HepG2 (cell line): ENCODE measurements around the gene LATS2. TPM values are rescaled to one million over a fixed set of nuclear protein-coding genes. Genes with fewer than 3 reads are reported as not detected.

Source experiments
- ATAC-seq: fragments of 200-7000 bp; cut with Tn5 transposase; 3 replicates; pipeline ENCODE4 v1.9.1; 2020; ENCODE audit warnings: mild to moderate bottlenecking, moderate library complexity
- BruUV-seq: library from RNA; stranded (reverse); fragments of 400-500 nt; replicated peaks from 2 replicates; lab custom pipeline; 2021; lab: Mats Ljungman, UMichigan
- CTCF ChIA-PET: fragments of 300-600 bp; formaldehyde crosslinking; extraction: SDS; loops from one replicate; lab custom pipeline; 2021; ENCODE audit warnings: low total read pairs, inconsistent platforms, low intra/inter-chr PET ratio; lab: Yijun Ruan, JAX
- POLR2A ChIA-PET: fragments of 350-600 bp; sonication (Branson Sonifier 250); formaldehyde crosslinking; loops from one replicate; lab custom pipeline; 2020; ENCODE audit warnings: antibody characterized with exemption, inconsistent platforms; lab: Yijun Ruan, JAX
- DNase-seq: peaks from one replicate; pipeline ENCODE4 v3.0.0-alpha.2; 2015; ENCODE audit warnings: low spot score
- FAIRE-seq: peaks from 3 replicates; lab custom pipeline; 2011; peaks lifted over from hg19 to GRCh38; lab: Jason Lieb, UNC
- H2AFZ ChIP-seq: one replicate; pipeline ENCODE4 v1.6.1; 2011; ENCODE audit warnings: low read length, inconsistent platforms
- H3K27ac ChIP-seq: fragments of 300-600 bp; 3 replicates; pipeline ENCODE4 v1.8.0; 2011; ENCODE audit warnings: mixed run types, mild to moderate bottlenecking, mixed read lengths, low read length, inconsistent platforms; ENCODE audit not compliant: insufficient read depth; ENCODE audit errors: extremely low read length
- H3K27me3 ChIP-seq, 2 experiments: fragments of 200-600 bp in 1 of 2; 2 replicates in 1 of 2; 3 replicates in 1 of 2; pipeline versions ENCODE4 v1.6.0 to v1.8.0; 2011; ENCODE audit warnings: low read length in 2 of 2, mild to moderate bottlenecking in 2 of 2, moderate library complexity in 2 of 2, inconsistent platforms in 1 of 2; ENCODE audit not compliant: insufficient read depth in 2 of 2, control insufficient read depth in 1 of 2
- H3K36me3 ChIP-seq, 2 experiments: fragments of 200-600 bp in 1 of 2; replicated peaks in 1 of 2; 2 replicates in 1 of 2; 3 replicates in 1 of 2; pipeline versions ENCODE4 v1.5.1 to v1.8.0; 2011; ENCODE audit warnings: low read length in 2 of 2, inconsistent platforms in 1 of 2; ENCODE audit not compliant: insufficient read depth in 2 of 2, control insufficient read depth in 1 of 2
- H3K4me1 ChIP-seq: 2 replicates; pipeline ENCODE4 v1.5.1; 2012; ENCODE audit warnings: low read length, inconsistent platforms; ENCODE audit not compliant: insufficient read depth
- H3K4me2 ChIP-seq: 2 replicates; pipeline ENCODE4 v1.6.0; 2011; ENCODE audit warnings: low read depth, low read length, inconsistent platforms
- H3K4me3 ChIP-seq, 3 experiments: fragments of 200-600 bp in 1 of 3; sonication (generic), shearing (Covaris generic) in 1 of 3; replicated peaks in 1 of 3; 2 replicates each; pipeline ENCODE4 v1.5.1; 2011 to 2016; ENCODE audit warnings: low read length in 3 of 3, inconsistent platforms in 2 of 3, low read depth in 2 of 3, mild to moderate bottlenecking in 2 of 3, control low read depth in 1 of 3, mixed read lengths in 1 of 3; ENCODE audit not compliant: insufficient read depth in 1 of 3
- H3K79me2 ChIP-seq: one replicate; pipeline ENCODE4 v1.6.1; 2011; ENCODE audit warnings: low read length, inconsistent platforms; ENCODE audit not compliant: insufficient read depth
- H3K9ac ChIP-seq: 2 replicates; pipeline ENCODE4 v1.6.0; 2011; ENCODE audit warnings: mild to moderate bottlenecking, low read depth, low read length, inconsistent platforms; ENCODE audit not compliant: insufficient read depth
- H3K9me3 ChIP-seq: 2 replicates; pipeline ENCODE4 v1.5.1; 2012; ENCODE audit warnings: mild to moderate bottlenecking, low read length
- H4K20me1 ChIP-seq: 2 replicates; pipeline ENCODE4 v1.6.0; 2011; ENCODE audit warnings: inconsistent platforms, mild to moderate bottlenecking, low read length, moderate library complexity; ENCODE audit not compliant: insufficient read depth
- ASH2L ChIP-seq: fragments of 300-600, 200-600 bp; sonication (generic); IDR thresholded peaks from 2 replicates; pipeline ENCODE4 v1.7.0; 2017; ENCODE audit warnings: low read depth, mild to moderate bottlenecking, moderate library complexity, mixed read lengths, low read length; ENCODE audit not compliant: insufficient read length
- DNMT3B ChIP-seq: conservative IDR thresholded peaks from 2 replicates; pipeline ENCODE4 v1.6.1; 2016; ENCODE audit warnings: missing biosample characterization, control low read depth
- GPBP1L1 ChIP-seq: sonication (generic); formaldehyde crosslinking; IDR thresholded peaks from 2 replicates; pipeline ENCODE4 v1.5.0; 2020; ENCODE audit warnings: mild to moderate bottlenecking, missing genetic modification reagents
- HNRNPLL ChIP-seq: fragments of 200-400 bp; formaldehyde crosslinking; IDR thresholded peaks from 2 replicates; pipeline ENCODE4 v1.6.1; 2017; ENCODE audit warnings: mild to moderate bottlenecking, low read depth, low read length; ENCODE audit not compliant: poor library complexity, severe bottlenecking
- IRF9 ChIP-seq: sonication (generic); formaldehyde crosslinking; IDR thresholded peaks from 2 replicates; pipeline ENCODE4 v1.8.0; 2022; ENCODE audit warnings: missing genetic modification reagents, mild to moderate bottlenecking, borderline replicate concordance
- NFYC ChIP-seq: IDR thresholded peaks from 2 replicates; pipeline ENCODE4 v1.6.1; 2016; ENCODE audit warnings: missing genetic modification reagents, missing compliant biosample characterization
- REL ChIP-seq: sonication (generic); formaldehyde crosslinking; conservative IDR thresholded peaks from 2 replicates; pipeline ENCODE4 v1.8.0; 2022; ENCODE audit warnings: mild to moderate bottlenecking, missing genetic modification reagents, moderate library complexity
- SMARCC2 ChIP-seq: fragments of 450-650 bp; IDR thresholded peaks from 2 replicates; pipeline ENCODE4 v1.6.1; 2017; ENCODE audit warnings: antibody characterized with exemption, mild to moderate bottlenecking
- SP2 ChIP-seq: sonication (generic); formaldehyde crosslinking; IDR thresholded peaks from 2 replicates; pipeline ENCODE4 v1.5.1; 2020; ENCODE audit warnings: mild to moderate bottlenecking, missing genetic modification reagents
- USF2 ChIP-seq, 2 experiments: sonication (generic) in 1 of 2; formaldehyde crosslinking in 1 of 2; IDR thresholded peaks; 2 replicates each; pipeline versions ENCODE4 v1.5.1 to v1.6.1; 2011 to 2020; ENCODE audit warnings: borderline replicate concordance in 1 of 2, low read depth in 1 of 2, low read length in 1 of 2, mild to moderate bottlenecking in 1 of 2, missing genetic modification reagents in 1 of 2, moderate library complexity in 1 of 2
- YY1 ChIP-seq: IDR thresholded peaks from 2 replicates; pipeline ENCODE4 v1.6.1; 2011; ENCODE audit warnings: low read length, low read depth, moderate library complexity, mild to moderate bottlenecking; ENCODE audit not compliant: insufficient read depth, insufficient replicate concordance
- ZBTB25 ChIP-seq: IDR thresholded peaks from 2 replicates; pipeline ENCODE4 v1.6.1; 2018; ENCODE audit warnings: missing genetic modification reagents
- ZNF569 ChIP-seq: sonication (generic); formaldehyde crosslinking; IDR thresholded peaks from 2 replicates; pipeline ENCODE4 v1.5.0; 2020; ENCODE audit warnings: mild to moderate bottlenecking, missing genetic modification reagents, moderate library complexity, borderline replicate concordance
- WGBS: methylation state at CpG from one replicate; pipeline ENCODE4 v1.1.6; 2017; ENCODE audit warnings: low lambda C conversion rate; 5-methylcytosine and 5-hydroxymethylcytosine counted together
- in situ Hi-C: cut with HindIII; loops from 2 replicates; pipeline ENCODE4 v1.10.0; 2017; ENCODE audit warnings: low pct_unique_long_range_greater_than_20kb; ENCODE audit not compliant: extremely low pct_ligation_motif_present
- intact Hi-C: fragments of 100-400 bp; cut with micrococcal nuclease; formaldehyde crosslinking; loops from one replicate; pipeline ENCODE4 v1.10.0; 2022; ENCODE audit not compliant: unreplicated experiment
- polyA plus RNA-seq, 8 experiments: library from polyadenylated mRNA; depleted of rRNA in 3 of 8; stranded (reverse) in 7 of 8; unstranded in 1 of 8; fragments of >200 nt; fragmentation: Illumina TruSeq in 4 of 8; extraction: Trizol in 4 of 8; gene quantifications; 2 replicates each; pipeline versions ENCODE4 v1.2.1 to v1.2.3, GENCODE V29; 2011 to 2016; ENCODE audit warnings: low read depth in 4 of 8, missing spikeins in 1 of 8, mixed read lengths in 1 of 8; ENCODE audit not compliant: insufficient read depth in 1 of 8
- total RNA-seq, 5 experiments: library from RNA; depleted of rRNA; stranded (reverse); fragments of >200 nt; fragmentation: Illumina TruSeq; extraction: Trizol; gene quantifications; 2 replicates each; pipeline ENCODE4 v1.2.3, GENCODE V29; 2016; ENCODE audit warnings: low read depth in 1 of 5

Gene LATS2
- total and polyA plus RNA-seq, 2 of the 13 experiments (the other 11 are each of a cell fraction or from before 2014, with no cell fraction given) = 7.3 to 8.5 TPM

GRCh38 chr13:20964904-20965303, 96.5 kb downstream of the LATS2 start:
- 47% methylated on average over 3 of the region's 3 CpGs for WGBS
- no peaks in the 10 kb centered on the region for H3K36me3 ChIP-seq
- no peaks in the 10 kb centered on the region for H3K27me3 ChIP-seq
- H3K9ac ChIP-seq = no peak overlapping the region
- no peak for DNase-seq
- H3K4me3 ChIP-seq = no peak overlapping the region
- H3K4me2 ChIP-seq = no peak overlapping the region
- ATAC-seq = no peak
- ChIA-PET CTCF (no interaction called here), POLR2A (no interaction called here)
- no peaks in the 10 kb centered on the region for H3K79me2 ChIP-seq
- H2AFZ ChIP-seq = no peak overlapping the region
- FAIRE-seq = no peak
- intact Hi-C loops (no loop called here), in situ Hi-C loops (no loop called here)
- no peak overlapping the region for H3K27ac ChIP-seq
- H4K20me1 ChIP-seq = no peaks in the 10 kb centered on the region
- H3K9me3 ChIP-seq = no peaks in the 10 kb centered on the region
- H3K4me1 ChIP-seq = peaks cover 43% of the 10 kb centered on the region
- BruUV-seq = no TSS peak
- TF ChIP-seq ZBTB25 (no peak), DNMT3B (CRISPR knock-in tag) (no peak), REL (CRISPR knock-in tag) (no peak), NFYC (CRISPR knock-in tag) (no peak), GPBP1L1 (CRISPR knock-in tag) (no peak), YY1 (no peak), IRF9 (no peak), SMARCC2 (no peak), HNRNPLL (no peak), ZNF569 (no peak), ASH2L (no peak), SP2 (CRISPR knock-in tag) (no peak), USF2 (IDR thresholded peaks at IDR 0.05; ENCODE audit: low read depth, low read length) (no peak), USF2 (CRISPR knock-in tag; IDR thresholded peaks at IDR 0.05; ENCODE audit: borderline replicate concordance) (no peak)
